ENCODE data around the gene CDO1. TPM values are rescaled to one million over a fixed set of nuclear protein-coding genes. Genes with fewer than 3 reads are reported as not detected.

CDO1 gene
- total and polyA plus RNA-seq, 9 of the 15 experiments (the other 6 are each of a cell fraction or from before 2014, with no cell fraction given): 0.16 to 0.22 TPM; not detected in 7

- TF ChIP-seq ZNF280A (IDR thresholded peaks at IDR 0.05; ENCODE audit: low read depth, partially characterized antibody): no peak
- TF ChIP-seq DMBX1 (CRISPR knock-in tag; IDR thresholded peaks at IDR 0.05; ENCODE audit: borderline replicate concordance): no peak
- TF ChIP-seq, protein P1, sequence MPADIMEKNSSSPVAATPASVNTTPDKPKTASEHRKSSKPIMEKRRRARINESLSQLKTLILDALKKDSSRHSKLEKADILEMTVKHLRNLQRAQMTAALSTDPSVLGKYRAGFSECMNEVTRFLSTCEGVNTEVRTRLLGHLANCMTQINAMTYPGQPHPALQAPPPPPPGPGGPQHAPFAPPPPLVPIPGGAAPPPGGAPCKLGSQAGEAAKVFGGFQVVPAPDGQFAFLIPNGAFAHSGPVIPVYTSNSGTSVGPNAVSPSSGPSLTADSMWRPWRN (IDR thresholded peaks at IDR 0.05; ENCODE audit: low read depth): no peak
Observed at GRCh38 chr5:115801984-115802383, 14.5 kb downstream of the CDO1 start (continued).

DNA sequence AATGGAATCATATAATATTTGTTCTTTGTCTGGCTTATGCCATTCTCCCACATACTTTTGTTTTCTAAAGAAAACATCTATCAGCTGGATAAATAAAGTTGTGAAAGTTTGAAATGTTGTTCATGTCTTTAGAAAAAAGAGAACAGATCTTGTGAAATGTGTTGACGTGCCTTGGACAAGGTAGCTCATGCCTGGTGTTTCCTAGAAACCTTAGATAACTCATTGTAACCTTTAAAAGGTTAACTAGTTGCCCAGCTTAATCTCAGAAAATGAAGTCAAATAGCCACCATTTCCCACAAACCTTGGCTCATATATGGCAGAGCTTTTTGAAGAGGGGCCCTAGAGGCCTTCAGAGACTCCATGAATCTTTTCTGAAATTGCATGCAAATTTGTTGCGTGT is 15.3 kb downstream of the CDO1 start:
- CTCF ChIA-PET (ENCODE audit: low intra/inter-chr PET ratio): no interaction called here
- 0% methylated on average over 2 of the region's 2 CpGs for WGBS (ENCODE audit: insufficient coverage, low coverage, missing lambda C conversion rate)
- no peak overlapping the region for H3K27ac ChIP-seq (ENCODE audit: extremely low read depth, low read depth, low read length)
- DNase-seq (ENCODE audit: extremely low read depth in 1 of 4, low spot score in 3 of 4) (no peak), FAIRE-seq (no peak), ATAC-seq (no peak)
- BruUV-seq (replicated peaks): no TSS peak
- no peak overlapping the region for H3K4me2 ChIP-seq (ENCODE audit: insufficient read depth, low read length)
- in situ Hi-C loops (cut with MboI): no loop called here
- H4K20me1 ChIP-seq (replicated peaks; ENCODE audit: control insufficient read depth, insufficient read depth, low read length): no peaks in the 10 kb centered on the region
- intact Hi-C loops (cut with micrococcal nuclease): no loop called here
- no peaks in the 10 kb centered on the region for H3K9me3 ChIP-seq (replicated peaks; ENCODE audit: control insufficient read depth, insufficient read depth, low read depth, low read length)
- no peaks in the 10 kb centered on the region for H3K4me1 ChIP-seq (replicated peaks in 1 of 2; ENCODE audit: control insufficient read depth in 2 of 2, insufficient read depth in 2 of 2, low read length in 2 of 2)
- H3K9me1 ChIP-seq (ENCODE audit: control insufficient read depth, insufficient read depth, low read length): no peaks in the 10 kb centered on the region
- POLR2A ChIA-PET: no interaction called here
- no peaks in the 10 kb centered on the region for H3K79me2 ChIP-seq (ENCODE audit: control insufficient read depth, insufficient read depth, low read length)
- no peaks in the 10 kb centered on the region for H3K36me3 ChIP-seq (ENCODE audit: control insufficient read depth, insufficient read depth, low read length)
- peaks cover 5 to 6% of the 10 kb centered on the region in 2 experiments; a peak in 2 of 5 replicates for H3K27me3 ChIP-seq (ENCODE audit: control insufficient read depth in 2 of 2, insufficient read depth in 2 of 2, low read length in 2 of 2)
- no peak overlapping the region for H2AFZ ChIP-seq (ENCODE audit: low read depth, low read length)
- H3K9ac ChIP-seq (ENCODE audit: insufficient read depth in 1 of 2, low read depth in 2 of 2, low read length in 2 of 2): no peak overlapping the region
- no peak overlapping the region for H3K4me3 ChIP-seq
- TF ChIP-seq MAFG (tag; conservative IDR thresholded peaks at IDR 0.05) (no peak), CLOCK (CRISPR knock-in tag; IDR thresholded peaks at IDR 0.05; ENCODE audit: borderline replicate concordance) (no peak), GABPB1 (CRISPR knock-in tag; IDR thresholded peaks at IDR 0.05) (no peak), ZNF197 (CRISPR knock-in tag; IDR thresholded peaks at IDR 0.05; ENCODE audit: low read depth) (no peak), CBX1 (IDR thresholded peaks at IDR 0.05; ENCODE audit: low read depth) (no peak), SMAD2 (IDR thresholded peaks at IDR 0.05; ENCODE audit: low read depth, low read length) (no peak), FOSL1 (tag; conservative IDR thresholded peaks at IDR 0.05) (no peak), KDM1A (IDR thresholded peaks at IDR 0.05) (no peak), ZBTB43 (CRISPR knock-in tag; IDR thresholded peaks at IDR 0.05) (no peak)
- TF ChIP-seq, protein P2, sequence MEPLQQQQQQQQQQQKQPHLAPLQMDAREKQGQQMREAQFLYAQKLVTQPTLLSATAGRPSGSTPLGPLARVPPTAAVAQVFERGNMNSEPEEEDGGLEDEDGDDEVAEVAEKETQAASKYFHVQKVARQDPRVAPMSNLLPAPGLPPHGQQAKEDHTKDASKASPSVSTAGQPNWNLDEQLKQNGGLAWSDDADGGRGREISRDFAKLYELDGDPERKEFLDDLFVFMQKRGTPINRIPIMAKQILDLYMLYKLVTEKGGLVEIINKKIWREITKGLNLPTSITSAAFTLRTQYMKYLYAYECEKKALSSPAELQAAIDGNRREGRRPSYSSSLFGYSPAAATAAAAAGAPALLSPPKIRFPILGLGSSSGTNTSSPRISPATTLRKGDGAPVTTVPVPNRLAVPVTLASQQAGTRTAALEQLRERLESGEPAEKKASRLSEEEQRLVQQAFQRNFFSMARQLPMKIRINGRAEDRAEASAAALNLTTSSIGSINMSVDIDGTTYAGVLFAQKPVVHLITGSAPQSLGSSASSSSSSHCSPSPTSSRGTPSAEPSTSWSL (CRISPR knock-in tag; IDR thresholded peaks at IDR 0.05; ENCODE audit: borderline replicate concordance): no peak
